Left lobe of liver (tissue), 2 donors: ENCODE data around the gene TNFRSF12A. TPM values are rescaled to one million over a fixed set of nuclear protein-coding genes. Genes with fewer than 3 reads are reported as not detected.

ENCODE experiments used
- ATAC-seq: fragments of 200-7000 bp; cut with Tn5 transposase; one replicate; pipeline ENCODE4 v1.9.1; 2020; ENCODE audit warnings: mild to moderate bottlenecking, moderate library complexity
- DNase-seq: peaks from one replicate; pipeline ENCODE4 v3.0.0-alpha.2; 2020; ENCODE audit warnings: low spot score
- total RNA-seq: library from RNA; stranded (reverse); gene quantifications from one replicate; pipeline ENCODE4 v1.2.1, GENCODE V29; 2021
- donor health status: DM: no; HTN: no; CAD: no; lungs with moderate emphysema.
- donor health status: DM: no; HTN: yes; CAD: no.

Gene TNFRSF12A
- total RNA-seq, 1 donor from 2014 or later = 4.3 TPM

DNA sequence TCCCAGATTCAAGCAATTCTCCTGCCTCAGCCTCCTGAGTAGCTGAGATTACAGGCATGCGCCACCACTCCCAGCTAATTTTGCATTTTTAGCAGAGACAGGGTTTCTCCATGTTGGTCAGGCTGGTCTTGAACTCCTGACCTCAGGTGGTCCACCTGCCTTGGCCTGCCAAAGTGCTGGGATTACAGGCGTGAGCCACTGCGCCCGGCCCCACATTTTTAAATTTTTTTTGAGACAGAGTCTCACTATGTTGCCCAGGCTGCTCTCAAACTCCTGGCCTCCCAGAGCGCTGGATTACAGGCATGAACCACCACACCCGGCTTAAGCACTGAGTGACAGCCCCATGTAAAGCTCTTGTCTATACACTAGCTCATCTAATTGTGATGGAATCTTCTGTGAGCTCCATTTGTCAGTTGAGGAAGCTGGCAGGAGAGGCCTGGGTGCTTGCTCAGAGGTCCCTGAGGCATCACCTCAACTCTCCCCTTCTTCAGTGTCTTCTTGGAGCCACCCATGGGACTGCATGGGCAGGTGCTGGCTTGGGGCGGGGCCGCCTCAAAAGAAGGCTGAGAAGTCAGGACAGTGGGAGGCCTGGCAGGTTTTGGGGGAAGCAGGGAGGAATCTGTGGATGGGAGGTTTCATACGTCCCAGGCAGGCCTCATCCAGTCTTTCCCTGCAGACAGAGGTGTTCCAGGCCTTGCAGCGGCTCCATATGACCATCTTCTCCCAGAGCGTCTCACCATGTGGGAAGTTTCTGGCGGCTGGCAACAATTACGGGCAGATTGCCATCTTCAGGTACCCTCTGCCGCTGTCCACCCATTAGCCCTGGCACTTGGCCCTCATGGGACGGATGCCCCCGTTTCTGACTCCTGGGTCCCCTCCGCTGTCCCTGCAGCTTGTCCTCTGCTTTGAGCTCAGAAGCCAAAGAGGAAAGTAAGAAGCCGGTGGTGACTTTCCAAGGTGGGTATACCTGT lies 5.1 kb downstream of the TNFRSF12A start:
- ATAC-seq = no peak
- no peak for DNase-seq

DNA sequence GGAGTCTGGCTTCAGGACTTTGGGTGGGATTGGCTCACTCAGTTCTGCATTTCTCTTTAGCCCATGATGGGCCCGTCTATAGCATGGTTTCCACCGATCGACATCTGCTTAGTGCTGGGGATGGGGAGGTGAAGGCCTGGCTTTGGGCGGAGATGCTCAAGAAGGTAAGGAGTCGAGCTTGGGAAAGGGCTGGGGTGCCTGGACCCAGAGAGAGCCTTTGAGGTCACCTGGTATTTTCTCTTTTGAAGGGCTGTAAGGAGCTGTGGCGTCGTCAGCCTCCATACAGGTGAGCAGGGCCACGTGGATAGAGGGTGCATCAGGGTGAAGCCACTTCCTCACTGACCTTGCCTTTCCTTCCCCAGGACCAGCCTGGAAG lies 5.8 kb downstream of the TNFRSF12A start:
- ATAC-seq = no peak
- no peak for DNase-seq

DNA sequence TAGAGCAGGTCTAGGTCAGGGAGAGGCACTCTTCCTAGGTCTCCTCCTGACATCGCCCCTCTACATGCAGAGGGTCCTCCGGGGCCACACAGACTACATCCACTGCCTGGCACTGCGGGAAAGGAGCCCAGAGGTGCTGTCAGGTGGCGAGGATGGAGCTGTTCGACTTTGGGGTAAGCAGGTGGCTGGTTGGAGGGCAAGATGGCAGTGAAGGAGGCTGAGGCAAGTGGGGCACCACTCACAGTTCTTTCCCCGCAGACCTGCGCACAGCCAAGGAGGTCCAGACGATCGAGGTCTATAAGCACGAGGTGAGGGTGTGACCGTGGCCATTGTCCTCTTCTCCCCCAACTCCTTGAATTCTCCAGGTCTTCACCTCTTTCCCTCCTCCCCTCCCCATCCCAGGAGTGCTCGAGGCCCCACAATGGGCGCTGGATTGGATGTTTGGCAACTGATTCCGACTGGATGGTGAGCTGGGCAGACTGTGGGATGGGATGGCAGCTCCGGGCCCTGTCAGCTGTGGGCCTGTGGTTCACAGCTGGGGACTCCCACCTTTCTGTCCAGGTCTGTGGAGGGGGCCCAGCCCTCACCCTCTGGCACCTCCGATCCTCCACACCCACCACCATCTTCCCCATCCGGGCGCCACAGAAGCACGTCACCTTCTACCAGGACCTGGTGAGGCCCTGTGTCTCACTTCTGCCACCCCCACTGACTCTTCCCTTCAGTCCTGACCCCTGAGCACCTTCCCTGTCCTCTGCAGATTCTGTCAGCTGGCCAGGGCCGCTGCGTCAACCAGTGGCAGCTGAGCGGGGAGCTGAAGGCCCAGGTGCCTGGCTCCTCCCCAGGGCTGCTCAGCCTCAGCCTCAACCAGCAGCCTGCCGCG lies 6.7 kb downstream of the TNFRSF12A start:
- ATAC-seq (no peak), DNase-seq (no peak)

DNA sequence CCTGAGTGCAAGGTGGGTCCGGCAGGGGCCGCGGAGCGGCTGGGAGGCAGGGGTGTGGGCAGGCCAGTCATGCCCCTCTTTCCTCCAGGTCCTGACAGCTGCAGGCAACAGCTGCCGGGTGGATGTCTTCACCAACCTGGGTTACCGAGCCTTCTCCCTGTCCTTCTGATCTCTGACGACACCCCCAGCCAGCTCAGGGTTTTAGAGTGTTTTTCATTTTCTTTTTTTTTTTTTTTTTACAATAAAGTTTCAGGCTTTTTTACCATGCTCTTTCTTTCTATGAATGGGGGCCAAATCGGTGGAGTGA lies 7.3 kb downstream of the TNFRSF12A start:
- DNase-seq (no peak), ATAC-seq (no peak)

DNA sequence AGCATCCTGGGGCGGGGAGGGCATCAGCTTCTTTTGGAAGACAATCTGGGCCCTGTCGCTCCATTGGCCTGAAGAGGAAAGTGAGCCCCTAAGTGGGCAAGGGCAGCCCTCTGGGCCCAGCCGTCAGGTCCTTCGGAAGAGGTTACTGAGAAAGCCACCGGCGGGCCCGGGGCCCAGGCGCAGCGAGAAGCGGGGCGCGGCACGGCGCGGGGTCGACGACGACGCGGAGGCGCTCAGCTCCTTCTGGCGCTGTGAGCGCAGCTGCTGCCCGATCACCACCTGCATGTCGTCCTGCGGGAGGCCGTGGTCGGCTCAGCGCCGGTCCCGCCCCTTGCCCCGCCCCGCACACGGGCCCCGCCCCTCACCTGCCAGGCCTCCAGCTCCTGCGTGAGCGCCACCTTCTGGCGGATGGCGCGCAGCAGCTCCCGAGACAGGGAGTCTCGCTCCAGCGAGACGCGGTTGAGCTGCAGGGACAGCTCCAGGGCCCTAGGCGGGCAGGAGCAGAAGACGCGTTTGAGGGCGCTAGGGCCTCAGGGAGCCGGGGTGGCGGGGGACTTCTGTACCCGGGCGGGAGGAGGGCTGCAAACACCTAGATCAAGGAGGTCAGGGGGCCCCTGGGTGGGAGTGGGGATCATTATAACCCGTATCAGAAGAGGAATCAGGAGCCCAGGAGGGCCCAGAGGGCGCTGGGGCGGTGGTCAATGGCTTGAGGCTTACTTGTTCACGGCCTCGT lies 8.0 kb downstream of the TNFRSF12A start:
- DNase-seq (peak; percentile 88), ATAC-seq (peak; percentile 80)

DNA sequence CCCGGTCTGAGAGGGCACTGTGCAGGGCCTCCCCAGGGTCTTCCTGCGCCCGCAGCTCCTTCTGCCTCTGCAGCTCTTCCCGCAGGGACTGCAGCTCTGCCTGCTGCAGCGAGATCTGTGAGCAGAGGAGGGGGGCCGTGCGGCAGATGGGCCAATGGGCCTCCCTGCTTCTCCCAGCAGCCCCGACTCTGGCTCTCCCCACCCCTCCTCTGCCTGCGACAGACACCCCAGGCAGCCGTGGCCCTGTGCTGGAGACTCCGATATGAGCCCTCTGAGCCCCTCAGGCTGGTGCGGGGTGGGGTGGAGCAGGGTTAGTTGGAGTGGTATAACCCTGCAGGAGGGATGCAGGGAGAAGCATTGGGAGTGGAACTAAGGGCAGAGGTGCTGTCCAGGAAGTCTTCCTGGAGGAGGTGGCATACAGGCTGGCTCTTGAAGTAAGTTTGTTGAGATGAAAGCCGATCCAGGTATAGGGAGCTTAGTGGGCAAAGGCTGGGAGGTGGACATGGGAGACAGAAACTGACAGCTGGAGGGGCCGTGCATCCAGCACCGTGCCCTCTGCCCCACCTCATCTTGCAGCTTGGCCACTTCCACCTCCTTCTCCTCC lies 8.7 kb downstream of the TNFRSF12A start:
- no peak for ATAC-seq

DNA sequence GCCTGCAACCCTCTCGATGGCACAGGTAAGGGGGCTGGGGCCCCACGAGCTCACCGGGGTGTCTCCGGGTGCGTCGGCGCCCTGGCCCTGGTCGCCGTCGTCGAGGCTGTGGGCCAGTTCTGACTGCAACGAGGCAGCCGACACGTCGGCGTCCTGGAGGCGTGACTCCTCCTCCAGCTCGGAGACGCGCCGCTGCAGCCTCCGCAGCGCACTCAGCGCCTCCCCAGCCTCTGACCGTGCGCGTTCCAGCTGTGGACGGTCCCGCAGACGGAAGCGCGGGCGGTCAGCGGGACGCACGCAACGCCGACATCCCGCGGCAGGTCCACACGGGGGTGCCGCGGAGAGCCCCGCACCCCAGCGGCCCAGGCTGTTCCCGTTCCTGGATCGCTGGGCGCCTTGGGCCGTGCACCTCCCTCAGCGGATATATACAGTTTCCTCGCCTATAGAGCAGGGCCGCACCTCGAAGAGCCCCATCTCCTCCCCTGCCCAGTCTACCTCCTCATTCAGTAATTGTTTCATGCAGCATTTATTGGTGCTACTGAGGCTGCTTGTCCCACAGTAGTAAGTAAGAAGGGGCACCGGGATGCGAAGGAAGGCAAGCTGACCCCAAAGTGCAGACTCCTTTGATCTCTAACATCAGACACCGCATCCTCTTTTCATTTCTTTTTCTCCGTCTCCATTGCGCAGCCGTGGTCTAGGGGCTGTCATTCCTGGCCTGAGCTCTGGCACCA lies 9.5 kb downstream of the TNFRSF12A start:
- ATAC-seq (no peak), DNase-seq (no peak)

More for the DNA sequence above, 8.7 kb downstream of the TNFRSF12A start:
- DNase-seq = no peak

DNA sequence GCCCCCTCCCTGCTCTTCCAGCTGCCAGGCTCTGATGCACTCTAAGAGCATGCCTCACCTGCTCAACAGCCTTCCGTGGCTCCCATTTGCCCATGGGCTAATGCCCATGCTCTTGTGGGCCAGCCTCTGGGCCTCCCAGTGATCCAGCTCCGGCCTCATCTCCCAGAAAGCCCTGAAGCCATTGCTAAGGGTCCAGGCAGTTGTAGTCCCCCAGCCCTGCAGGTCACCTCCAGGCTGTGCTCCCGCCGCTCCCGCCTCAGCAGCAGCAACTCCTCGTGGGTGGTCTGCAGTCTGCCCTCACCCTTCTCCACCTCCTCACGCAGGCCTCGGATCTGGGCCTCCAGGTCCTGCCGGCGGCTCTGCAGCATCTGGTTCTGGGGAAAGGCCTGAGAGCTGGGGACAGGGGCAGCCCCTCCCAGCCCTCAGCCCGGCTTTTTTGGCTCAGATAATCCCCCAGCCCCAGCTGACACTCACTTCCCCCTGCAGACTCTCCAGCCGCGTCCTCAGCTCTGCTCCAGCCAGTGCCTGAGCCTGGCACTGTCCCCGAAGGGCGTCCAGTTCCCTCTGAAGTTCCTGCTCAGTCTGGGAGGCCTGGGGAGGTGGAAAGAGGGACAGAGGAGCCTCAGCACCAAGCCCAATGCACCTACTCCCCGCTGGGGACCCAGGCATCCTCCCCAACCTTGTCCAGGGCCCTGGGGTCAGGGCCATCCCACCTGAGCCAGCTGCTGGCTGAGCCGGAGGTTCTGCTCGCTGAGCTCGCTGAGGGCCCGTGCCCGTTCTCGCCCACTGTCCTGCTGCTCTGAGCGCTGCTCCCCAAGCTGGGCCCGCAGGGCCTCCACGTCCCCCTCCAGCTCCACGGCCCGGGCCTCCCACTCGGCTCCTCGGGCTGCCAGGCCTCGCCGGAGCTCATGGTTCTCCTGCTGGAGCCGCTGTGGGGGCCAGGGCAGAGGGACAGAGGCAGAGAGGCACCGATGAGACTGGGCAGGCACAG lies 10.3 kb downstream of the TNFRSF12A start:
- DNase-seq = no peak
- ATAC-seq = no peak

DNA sequence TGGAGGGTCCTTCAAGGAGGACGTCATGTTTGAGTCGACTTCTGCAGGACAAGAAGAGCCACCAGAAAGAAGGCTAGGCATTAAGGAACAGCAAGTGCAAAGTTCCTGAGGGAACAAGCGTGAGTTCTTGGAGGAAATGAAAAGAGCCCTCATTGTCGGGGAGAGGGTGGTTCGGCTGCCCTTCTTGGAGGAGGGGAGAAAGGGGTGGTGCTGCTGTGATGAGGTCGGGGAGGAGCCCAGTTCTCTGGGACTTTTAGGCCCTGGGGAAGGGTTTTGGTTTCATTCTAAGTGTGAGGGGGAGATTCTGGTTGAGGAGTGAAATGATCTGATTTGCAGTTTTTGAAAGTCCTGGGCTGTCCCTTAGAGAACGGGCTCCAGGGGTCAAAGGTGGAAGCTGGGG lies 12.5 kb downstream of the TNFRSF12A start:
- DNase-seq (no peak), ATAC-seq (no peak)

DNA sequence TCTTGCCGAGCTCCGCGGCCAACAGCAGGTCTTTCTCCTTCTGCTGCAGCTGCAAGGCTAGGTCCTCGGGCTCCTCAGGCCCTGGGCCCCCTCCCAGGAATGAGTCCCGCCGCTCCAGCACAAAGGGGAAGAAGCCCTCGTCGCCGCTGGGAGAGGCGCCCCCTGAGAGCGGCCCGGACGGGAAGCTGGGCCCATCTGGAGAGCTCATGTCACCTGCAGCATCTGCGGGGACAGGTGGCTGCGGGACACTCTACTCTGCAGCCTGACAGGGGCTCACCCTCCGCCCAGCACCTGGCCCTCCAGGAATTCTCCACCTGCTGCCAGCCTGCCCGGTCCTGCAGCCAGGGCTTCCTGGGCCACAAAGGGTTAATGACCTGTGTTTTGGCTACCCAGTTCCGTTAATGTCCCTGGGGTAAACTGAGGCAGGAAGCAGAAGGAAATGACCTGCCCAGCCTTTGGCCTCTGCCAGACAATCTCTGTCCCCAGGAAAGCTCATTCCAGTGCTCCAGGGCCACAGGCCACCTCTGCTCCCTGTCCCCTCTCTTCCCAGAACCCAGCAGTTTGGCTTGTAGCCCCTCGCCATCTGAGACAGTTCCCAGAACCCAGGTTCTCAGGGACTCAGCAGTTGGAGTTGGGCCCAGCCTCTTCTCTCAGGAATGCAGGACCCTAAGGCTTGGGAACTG lies 15.3 kb downstream of the TNFRSF12A start:
- no peak for ATAC-seq

DNA sequence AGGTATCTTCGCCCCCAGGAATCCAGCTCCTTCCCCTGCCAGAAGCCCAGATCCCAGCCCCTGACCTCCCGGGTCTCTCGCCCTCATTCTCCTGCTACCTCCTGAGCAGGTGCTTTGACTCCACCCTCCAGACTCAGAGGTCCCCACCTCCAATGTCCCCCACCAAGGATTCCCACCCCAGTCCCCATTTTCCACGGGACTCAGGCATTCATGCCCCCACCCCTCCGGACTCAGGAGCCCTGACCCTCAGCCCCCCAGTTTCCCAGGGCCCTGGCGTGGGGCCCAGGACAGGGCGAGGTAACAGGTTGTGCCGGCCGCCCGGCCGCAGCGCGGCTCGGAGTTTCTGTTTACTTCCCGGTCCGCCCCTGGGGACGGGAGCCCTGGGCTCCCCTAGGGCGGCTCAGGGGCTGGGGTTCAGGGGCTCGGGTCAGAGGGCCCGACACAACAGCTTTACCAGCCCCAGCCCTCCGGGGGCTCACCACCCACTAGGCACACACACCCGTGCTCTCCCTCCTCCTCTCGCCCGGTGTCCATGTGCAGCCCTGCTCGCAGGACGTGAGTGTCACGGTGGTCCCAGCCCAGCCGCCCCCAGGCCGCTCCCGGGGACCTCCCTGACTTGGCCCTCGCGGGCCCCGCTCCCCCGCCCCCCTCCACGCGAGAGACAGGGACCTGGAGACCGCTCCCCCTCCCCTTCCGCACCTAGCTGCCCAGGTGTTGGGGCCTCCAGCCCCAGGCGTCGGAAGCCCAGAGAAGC lies 16.0 kb downstream of the TNFRSF12A start:
- no peak for DNase-seq
- no peak for ATAC-seq

More for the DNA sequence above, 15.3 kb downstream of the TNFRSF12A start:
- no peak for DNase-seq

DNA sequence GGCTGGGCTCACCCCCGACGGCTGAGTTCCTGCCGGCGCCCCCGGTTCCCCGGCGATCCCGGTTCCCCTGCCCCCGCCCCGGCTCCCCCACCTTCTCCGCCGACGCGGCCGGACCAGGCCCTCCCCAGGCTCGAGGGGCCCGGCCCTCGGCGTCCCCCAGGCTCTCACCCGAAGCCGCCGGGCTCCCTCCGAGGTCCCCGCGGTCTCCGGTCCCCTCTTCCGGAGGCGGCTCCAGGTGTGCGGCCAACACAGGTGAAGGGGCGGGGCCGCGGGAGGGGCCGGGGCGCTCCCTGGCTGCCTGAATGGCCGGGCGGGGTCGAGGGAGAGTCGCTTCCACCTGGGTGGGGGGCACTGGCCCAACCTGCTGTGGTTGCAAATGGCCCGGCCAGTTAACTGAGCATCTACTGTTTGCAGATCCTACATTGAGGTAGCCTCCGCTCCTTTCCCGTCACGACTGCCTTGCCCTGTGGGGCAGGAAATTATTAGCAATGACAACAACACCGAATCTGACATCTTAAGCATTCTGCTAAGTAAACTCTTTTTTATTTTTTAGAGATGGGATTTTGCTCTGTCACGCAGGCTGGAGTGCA lies 16.7 kb downstream of the TNFRSF12A start, which contains the start of gene BICDL2:
BICDL2 (minus strand) TSS at position 219 of the 590 bp plus-strand sequence. CDS start 1,448 bp downstream, outside the sequence.
- DNase-seq (no peak), ATAC-seq (no peak)

DNA sequence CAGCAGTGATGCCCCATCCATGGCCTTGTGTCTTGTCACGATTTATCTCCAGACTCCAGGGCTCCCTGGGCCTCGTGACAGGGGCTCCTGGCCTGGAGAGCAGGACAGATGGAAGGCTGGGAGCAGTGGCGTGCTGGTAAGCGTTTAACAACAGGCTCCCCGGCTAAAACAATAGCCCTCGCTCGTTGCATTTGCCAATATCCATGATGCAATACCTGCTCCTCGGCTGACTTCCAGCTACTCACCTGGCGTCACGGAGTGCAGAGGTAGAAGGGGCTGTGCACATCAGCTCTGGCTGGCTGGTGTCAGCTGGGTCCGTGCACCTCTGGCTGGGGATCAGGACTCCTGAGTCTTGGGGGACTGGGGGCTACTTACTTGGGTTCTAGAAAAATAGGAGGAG lies 18.1 kb downstream of the TNFRSF12A start:
- DNase-seq = no peak
- peak; percentile 70 for ATAC-seq

DNA sequence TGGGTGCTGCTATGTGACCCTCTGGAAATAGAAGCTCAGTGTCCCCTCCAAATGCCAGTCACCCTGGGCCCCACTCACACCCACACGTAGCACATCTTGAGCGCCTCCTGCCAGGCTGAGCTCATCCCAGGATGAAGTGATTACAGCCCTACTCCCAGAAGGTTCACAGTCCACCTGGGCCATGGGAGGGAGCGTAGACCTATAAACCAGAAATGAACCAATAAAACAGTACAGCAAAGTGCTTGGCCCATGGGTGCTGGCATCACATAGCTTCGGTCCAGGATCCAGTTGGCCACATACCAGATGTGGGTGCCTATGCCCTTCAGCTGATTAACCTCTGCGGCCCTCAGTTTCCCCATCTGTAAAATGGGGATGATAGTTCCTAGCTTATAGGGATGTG lies 18.7 kb downstream of the TNFRSF12A start:
- DNase-seq (no peak), ATAC-seq (no peak)

DNA sequence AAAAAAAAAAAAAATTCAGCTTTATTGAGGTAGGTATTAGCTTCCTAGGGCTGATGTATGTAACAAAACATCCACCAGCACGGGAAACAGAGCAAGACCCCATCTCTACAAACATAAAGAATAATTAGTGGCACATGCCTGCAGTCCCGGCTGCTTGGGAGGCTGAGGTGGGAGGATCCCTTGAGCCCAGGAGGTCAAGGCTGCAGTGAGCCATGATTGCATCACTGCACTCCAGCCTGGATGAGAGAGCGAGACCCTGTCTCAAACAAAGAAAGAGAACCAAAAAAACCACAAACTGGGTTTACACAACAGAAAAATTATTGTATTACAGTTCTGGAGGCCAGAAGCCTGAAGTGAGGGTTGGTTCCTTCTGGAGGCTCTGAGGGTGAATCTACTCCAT lies 22.2 kb downstream of the TNFRSF12A start:
- DNase-seq (no peak), ATAC-seq (no peak)

DNA sequence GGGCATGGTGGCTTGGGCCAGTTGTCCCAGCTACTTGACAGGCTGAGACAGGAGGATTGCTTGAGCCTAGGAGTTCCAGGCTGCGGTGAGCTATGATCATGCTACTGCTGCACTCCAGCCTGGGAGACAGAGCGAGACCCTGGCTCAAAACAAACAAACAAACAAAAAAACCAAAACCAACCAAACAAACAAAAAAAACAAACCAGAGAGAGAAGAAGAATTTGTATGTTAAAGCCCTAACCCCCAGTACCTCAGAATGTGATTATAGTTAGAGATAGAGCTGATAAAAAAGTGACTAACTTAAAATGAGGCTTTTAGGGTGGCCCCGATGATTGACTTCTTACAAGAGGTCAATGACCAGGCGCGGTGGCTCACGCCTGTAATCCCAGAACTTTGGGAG lies 24.5 kb downstream of the TNFRSF12A start:
- no peak for ATAC-seq
- no peak for DNase-seq
